HTR-8/SVneo (cell line): ENCODE results near the gene DLG2.

ENCODE experiments used
- DNase-seq: peaks from one replicate; pipeline ENCODE4 v3.0.0; 2011; ENCODE audit warnings: low spot score, mixed read lengths; ENCODE audit not compliant: insufficient read length
- FAIRE-seq: peaks from 2 replicates; lab custom pipeline; 2011; peaks lifted over from hg19 to GRCh38; lab: Jason Lieb, UNC

DLG2 gene

GRCh38 chr11:84476581-84476980 is 1150.6 kb downstream of the DLG2 start:
- no peak for DNase-seq
- no peak for FAIRE-seq

GRCh38 chr11:84471501-84471900 is 1155.6 kb downstream of the DLG2 start:
- FAIRE-seq, result no peak

GRCh38 chr11:84468235-84468634 is 1158.9 kb downstream of the DLG2 start:
- no peak for DNase-seq
- FAIRE-seq, result no peak

More at GRCh38 chr11:84471501-84471900, 1155.6 kb downstream of the DLG2 start:
- DNase-seq, result no peak

DNA sequence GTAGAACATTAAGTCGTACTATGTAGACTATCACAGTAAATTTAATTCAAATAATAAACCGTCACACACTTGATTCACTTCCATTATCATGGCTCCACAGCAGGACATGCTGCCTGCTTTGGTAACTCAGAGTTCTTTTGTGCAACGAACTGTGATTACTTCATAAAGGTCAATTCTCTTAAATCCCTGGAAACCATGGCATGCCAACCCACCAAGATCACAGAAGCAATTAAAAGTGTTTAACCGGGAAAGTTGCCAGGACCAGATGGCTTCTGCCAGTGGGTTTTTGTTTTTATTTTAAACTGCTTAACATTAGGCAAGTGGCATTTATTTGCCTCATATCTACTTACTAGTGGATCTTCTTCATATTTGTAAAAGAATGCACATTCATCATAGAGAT is 1162.1 kb downstream of the DLG2 start:
- FAIRE-seq (no peak), DNase-seq (no peak)

DNA sequence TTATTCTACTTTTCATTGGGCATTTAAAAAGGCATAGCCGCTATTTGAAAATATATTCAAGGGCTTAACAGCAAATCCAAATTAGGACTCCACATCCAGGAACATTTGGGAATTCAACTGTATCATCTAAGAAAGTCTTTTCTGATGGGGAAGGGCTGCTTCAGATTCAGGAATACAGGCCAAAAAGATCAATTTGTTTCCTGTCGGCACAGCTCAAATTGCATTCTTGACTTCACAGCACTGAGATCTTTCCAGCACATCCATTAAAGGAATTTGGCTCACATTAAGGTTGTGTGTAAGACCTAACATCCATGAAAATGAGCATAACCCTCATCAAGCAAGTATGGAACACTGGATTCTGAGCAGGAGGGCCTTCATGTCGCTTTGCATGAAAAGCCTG is 1171.5 kb downstream of the DLG2 start:
- FAIRE-seq, result no peak
- no peak for DNase-seq

DNA sequence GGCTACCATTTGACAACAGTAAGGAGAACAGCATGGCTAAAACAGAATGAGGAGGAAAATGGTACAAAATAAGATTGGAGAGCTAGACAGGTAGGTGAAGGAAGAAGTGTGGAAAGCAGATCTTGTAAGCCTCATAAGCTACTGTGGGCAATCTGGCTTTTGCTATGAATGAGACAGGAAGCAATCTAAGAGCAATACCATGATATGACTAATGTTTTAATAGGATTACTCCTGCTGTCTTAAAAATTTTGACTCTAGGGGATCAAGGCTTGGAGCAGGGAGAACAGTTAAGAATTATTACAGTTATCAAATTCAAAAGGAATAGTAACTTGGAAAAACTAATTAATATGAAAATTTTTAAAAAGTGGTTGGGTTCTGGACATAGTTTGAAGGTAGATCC is 1174.9 kb downstream of the DLG2 start:
- FAIRE-seq, result no peak

GRCh38 chr11:84438565-84438964 is 1188.6 kb downstream of the DLG2 start:
- DNase-seq (no peak), FAIRE-seq (no peak)

More for the DNA sequence above, 1174.9 kb downstream of the DLG2 start:
- no peak for DNase-seq

DNA sequence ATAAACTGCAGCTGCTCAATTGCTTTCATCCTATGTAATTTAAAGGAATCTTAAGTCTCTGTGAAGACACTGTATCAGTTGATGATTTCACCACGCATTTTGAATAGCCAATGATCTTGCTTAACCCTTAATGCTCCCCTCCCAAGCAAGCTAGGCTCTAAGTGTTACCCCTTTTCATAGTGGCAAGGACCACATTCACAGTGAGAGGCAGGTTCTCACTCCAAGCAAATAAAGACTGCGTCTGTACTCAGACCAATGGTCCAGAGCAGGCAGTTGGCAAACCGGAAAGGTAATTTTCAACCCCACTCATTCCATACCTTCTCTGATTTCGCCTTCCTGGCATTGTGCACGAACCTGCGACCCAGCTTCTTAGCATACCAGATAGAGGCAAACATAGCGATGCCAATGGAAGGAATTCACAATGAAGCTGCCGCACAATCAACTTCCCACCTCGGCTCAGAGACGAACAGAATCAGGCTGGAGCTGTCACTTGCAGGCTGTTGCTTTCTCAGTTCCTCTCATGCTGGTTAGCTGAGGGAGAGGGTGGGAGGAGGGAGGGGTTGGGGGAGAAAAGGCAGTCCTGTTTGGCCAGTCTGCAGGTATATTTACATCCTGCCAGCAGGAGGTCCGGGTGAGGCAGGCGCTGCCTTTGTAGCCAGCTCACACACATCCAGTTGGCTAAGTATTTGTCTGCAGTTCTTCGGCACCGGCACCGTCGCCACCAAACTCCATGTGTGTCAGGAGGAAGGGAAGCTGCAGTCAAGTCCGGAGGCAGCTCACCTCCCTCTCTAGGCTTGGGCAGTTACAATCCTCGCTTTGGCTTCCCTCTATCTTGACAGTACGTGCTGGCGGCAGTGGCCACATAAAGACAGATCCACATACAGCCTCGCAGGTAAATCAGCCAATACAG is 1189.8 kb downstream of the DLG2 start:
- no peak for FAIRE-seq
- DNase-seq, result no peak

GRCh38 chr11:84430661-84431060 is 1196.5 kb downstream of the DLG2 start:
- no peak for DNase-seq
- no peak for FAIRE-seq

GRCh38 chr11:84425673-84426072 is 1201.5 kb downstream of the DLG2 start:
- DNase-seq (no peak), FAIRE-seq (no peak)

- FAIRE-seq (no peak), DNase-seq (no peak)
Measured at GRCh38 chr11:84420271-84420670, 1206.9 kb downstream of the DLG2 start.

- FAIRE-seq (no peak), DNase-seq (no peak)
Measured at GRCh38 chr11:84419616-84420015, 1207.5 kb downstream of the DLG2 start.

DNA sequence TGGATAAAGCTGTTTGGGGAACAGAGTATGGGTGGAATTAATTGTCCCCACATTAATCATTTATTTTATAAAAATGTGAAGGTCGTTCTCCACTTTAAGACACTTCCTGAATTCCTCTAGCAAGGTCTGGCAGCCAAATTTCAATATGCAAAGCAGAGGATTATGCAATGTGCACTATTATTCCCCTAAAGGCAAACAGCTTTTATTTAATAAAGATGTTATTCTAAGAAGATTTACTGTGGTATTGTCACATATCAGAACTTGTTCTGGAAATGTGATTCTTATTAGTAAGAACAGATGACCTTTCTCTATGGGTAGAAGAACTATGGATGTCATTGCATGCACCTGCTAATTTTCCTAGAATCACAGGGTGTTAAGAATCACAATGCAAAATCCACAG is 1212.2 kb downstream of the DLG2 start:
- DNase-seq, result no peak
- no peak for FAIRE-seq

GRCh38 chr11:84413549-84413948 is 1213.6 kb downstream of the DLG2 start:
- no peak for FAIRE-seq
- no peak for DNase-seq

DNA sequence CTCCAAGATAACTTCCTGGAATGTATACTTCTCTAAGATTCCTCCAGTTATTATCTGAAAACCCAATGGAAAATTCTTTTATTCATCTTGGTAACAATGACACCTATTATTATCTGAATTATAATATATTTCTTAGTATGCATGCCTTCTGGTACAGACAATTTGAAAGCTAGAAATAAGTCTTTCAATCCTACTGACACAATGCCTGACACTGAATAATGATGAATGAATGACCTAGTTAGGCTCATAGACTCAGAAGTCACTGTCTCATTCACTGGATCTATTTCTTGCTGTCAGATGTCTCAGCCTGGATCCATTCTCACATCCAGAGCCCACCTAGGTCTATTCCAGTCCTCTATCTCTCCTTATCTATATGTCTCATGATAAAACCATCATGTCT is 1214.3 kb downstream of the DLG2 start:
- FAIRE-seq (no peak), DNase-seq (no peak)

GRCh38 chr11:84408946-84409411 is 1218.2 kb downstream of the DLG2 start:
- no peak for DNase-seq
- FAIRE-seq, result no peak

DNA sequence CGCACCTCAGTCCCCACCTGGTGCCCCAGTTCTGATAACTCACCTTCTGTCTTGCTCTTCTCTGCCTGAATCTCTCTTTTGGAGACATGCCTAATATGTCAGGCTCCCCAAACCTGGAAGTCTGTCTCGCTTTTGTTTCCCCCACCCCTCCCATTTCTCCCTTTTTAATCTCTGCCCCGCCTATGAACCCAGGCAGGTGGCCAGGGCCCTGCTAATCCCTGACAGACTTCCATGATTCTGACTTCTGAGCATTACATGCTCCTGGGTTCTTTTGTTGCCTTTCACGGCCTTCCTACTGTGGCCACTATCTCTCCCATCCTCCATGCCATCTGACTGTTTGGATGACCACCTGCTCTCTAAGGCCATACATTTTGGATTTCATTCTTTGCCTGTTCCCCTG is 1220.1 kb downstream of the DLG2 start:
- FAIRE-seq (no peak), DNase-seq (no peak)

DNA sequence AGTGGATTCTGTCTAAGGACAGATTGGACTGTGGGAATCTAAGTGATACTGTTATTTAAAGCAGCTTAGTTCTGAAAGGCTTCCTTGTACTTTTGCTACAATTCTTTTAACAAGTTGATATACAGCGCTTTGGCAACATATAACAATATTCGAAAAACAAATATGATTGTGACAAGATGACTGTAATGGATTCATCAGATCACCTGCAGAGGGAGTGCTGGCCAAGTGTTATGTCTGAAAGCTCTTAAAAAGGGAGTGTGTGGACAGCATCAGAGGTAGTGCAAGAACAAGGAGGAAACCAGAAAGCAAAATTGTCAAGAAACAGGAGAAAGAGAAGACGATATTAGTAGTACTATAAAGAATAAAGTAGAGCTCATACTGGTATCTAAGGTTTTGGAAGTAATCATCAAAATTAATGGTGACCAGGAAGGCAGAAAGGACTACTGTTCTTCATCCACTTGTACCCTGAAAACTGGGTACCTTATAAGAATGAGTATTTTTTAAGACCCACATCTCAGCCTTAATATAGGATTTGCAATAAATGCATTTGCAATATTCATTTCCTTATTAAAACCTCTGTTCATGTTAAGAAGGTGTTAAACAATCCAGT is 1229.0 kb downstream of the DLG2 start:
- DNase-seq (no peak), FAIRE-seq (no peak)

DNA sequence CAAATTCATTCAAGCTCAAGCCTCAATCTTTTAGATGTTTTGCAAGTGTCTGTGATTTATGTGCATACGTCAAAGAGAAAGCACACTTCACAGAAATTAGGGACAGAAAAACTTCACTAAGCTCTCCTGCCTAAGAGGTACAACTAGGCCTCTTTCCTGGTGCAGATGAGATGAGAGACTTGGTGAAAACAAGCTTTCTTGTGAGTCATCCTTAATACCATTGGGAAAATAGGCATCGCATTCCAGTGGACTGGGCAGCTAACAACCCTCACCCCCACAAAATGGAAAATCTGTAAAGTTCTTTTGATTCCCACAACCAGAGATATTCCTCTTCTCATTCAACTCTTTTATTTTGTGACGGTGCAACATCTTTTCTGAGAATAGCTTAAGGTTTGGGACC is 1230.6 kb downstream of the DLG2 start:
- no peak for FAIRE-seq

GRCh38 chr11:84390441-84391078 is 1236.6 kb downstream of the DLG2 start:
- FAIRE-seq, result no peak
- no peak for DNase-seq

More for the DNA sequence above, 1230.6 kb downstream of the DLG2 start:
- no peak for DNase-seq

DNA sequence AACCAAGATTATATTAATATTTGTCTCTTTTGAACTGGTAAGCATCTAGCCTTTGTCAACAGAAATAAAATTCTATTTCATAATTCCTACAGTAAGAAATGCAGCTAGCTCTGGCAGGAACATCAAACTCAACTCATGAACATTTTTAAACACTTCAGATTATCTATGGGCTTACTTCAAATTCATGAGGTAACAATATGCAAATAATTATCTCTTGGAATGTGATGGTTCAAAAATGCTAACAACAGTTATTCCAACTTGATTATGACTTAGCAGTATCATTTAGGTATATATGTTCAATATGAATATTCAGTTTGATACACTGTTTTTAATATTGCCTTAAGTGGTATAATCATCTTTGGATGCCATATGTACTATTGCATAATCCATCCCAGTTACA is 1237.4 kb downstream of the DLG2 start:
- no peak for DNase-seq
- no peak for FAIRE-seq
